Measurements from ENCODE around the gene SLC38A5.
"Not testable (repeated sequence)": the region's sequence is repeated elsewhere in the genome, so short reads cannot be mapped to it uniquely, and the experiment has no call there.

The SLC38A5 gene

GRCh38 chrX:48467281-48467761 is 2.7 kb downstream of the SLC38A5 start:
- no peak for DNase-seq

GRCh38 chrX:48466696-48467095 is 3.4 kb downstream of the SLC38A5 start:
- DNase-seq: no peak

- DNase-seq: no peak
Observed at GRCh38 chrX:48465336-48465933, 4.6 kb downstream of the SLC38A5 start.

- no peak for DNase-seq
Observed at GRCh38 chrX:48461830-48462229, 8.2 kb downstream of the SLC38A5 start.

- DNase-seq: no peak
Observed at GRCh38 chrX:48460606-48461005, 9.5 kb downstream of the SLC38A5 start.

GRCh38 chrX:48460031-48460430 is 10.0 kb downstream of the SLC38A5 start:
- no peak for DNase-seq

GRCh38 chrX:48459483-48459882 is 10.6 kb downstream of the SLC38A5 start:
- no peak for DNase-seq

- no peak for DNase-seq
Observed at GRCh38 chrX:48458711-48459110, 11.3 kb downstream of the SLC38A5 start.

- DNase-seq: no peak
Observed at GRCh38 chrX:48456628-48457331, 13.3 kb downstream of the SLC38A5 start.

- no peak for DNase-seq
Observed at GRCh38 chrX:48451708-48452107, 18.4 kb downstream of the SLC38A5 start.

- DNase-seq: no peak
Observed at GRCh38 chrX:48450076-48450475, 20.0 kb downstream of the SLC38A5 start.

- not testable (repeated sequence) for DNase-seq
Observed at GRCh38 chrX:48447201-48447600, 22.9 kb downstream of the SLC38A5 start.

GRCh38 chrX:48433713-48434112 is 36.3 kb downstream of the SLC38A5 start:
- not testable (repeated sequence) for DNase-seq

GRCh38 chrX:48430166-48430565 is 39.9 kb downstream of the SLC38A5 start:
- not testable (repeated sequence) for DNase-seq

- not testable (repeated sequence) for DNase-seq
Observed at GRCh38 chrX:48429606-48430005, 40.5 kb downstream of the SLC38A5 start.

GRCh38 chrX:48427027-48427716 is 42.9 kb downstream of the SLC38A5 start:
- not testable (repeated sequence) for DNase-seq

- not testable (repeated sequence) for DNase-seq
Observed at GRCh38 chrX:48411860-48412259, 58.2 kb downstream of the SLC38A5 start, which contains the start of gene SSX4B. Gene SSX4B (minus strand): TSS chrX:48411960. CDS start chrX:48411372, 588 bp downstream.
